HepG2 (cell line): ENCODE data around the gene OPA3. TPM values are rescaled to one million over a fixed set of nuclear protein-coding genes. Genes with fewer than 3 reads are reported as not detected.

ENCODE experiments used
- ATF1 ChIP-seq: IDR thresholded peaks from 2 replicates; pipeline ENCODE4 v1.6.1; 2016; ENCODE audit warnings: mild to moderate bottlenecking, control low read depth
- ISL2 ChIP-seq: sonication (generic); formaldehyde crosslinking; IDR thresholded peaks from 2 replicates; pipeline ENCODE4 v1.5.0; 2020; ENCODE audit warnings: missing genetic modification reagents
- KDM3A ChIP-seq: IDR thresholded peaks from 2 replicates; pipeline ENCODE4 v1.6.1; 2018; ENCODE audit warnings: low read depth, missing compliant biosample characterization
- KDM5B ChIP-seq: sonication (generic); formaldehyde crosslinking; IDR thresholded peaks from 2 replicates; pipeline ENCODE4 v1.4.0; 2020; ENCODE audit warnings: missing genetic modification reagents, mild to moderate bottlenecking, borderline replicate concordance
- MEIS2 ChIP-seq: sonication (generic); formaldehyde crosslinking; IDR thresholded peaks from 2 replicates; pipeline ENCODE4 v1.9.0; 2021; ENCODE audit warnings: mild to moderate bottlenecking, missing genetic modification reagents
- NCOA2 ChIP-seq: sonication (generic); formaldehyde crosslinking; IDR thresholded peaks from 2 replicates; pipeline ENCODE4 v1.8.0; 2022; ENCODE audit warnings: inconsistent platforms
- NCOR1 ChIP-seq: fragments of 200-600 bp; sonication (generic); IDR thresholded peaks from 2 replicates; pipeline ENCODE4 v1.7.0; 2017; ENCODE audit warnings: antibody characterized with exemption, low read length, borderline replicate concordance
- SATB2 ChIP-seq: sonication (generic); formaldehyde crosslinking; IDR thresholded peaks from 2 replicates; pipeline ENCODE4 v1.5.0; 2020; ENCODE audit warnings: missing genetic modification reagents
- SMARCE1 ChIP-seq: fragments of 450-650 bp; IDR thresholded peaks from 2 replicates; pipeline ENCODE4 v1.6.1; 2017; ENCODE audit warnings: borderline replicate concordance
- SP1 ChIP-seq, 2 experiments: fragments of 450-650 bp in 1 of 2; sonication (generic) in 1 of 2; formaldehyde crosslinking in 1 of 2; IDR thresholded peaks; 2 replicates each; pipeline versions ENCODE4 v1.4.0 to v1.6.1; 2016 to 2020; ENCODE audit warnings: missing genetic modification reagents in 1 of 2
- SSRP1 ChIP-seq: IDR thresholded peaks from 2 replicates; pipeline ENCODE4 v1.6.1; 2016; ENCODE audit warnings: control low read depth
- TCF7L2 ChIP-seq: IDR thresholded peaks from 2 replicates; pipeline ENCODE4 v1.6.1; 2011; ENCODE audit warnings: mild to moderate bottlenecking, low read depth, low read length, moderate library complexity
- YEATS4 ChIP-seq: sonication (generic); formaldehyde crosslinking; IDR thresholded peaks from 2 replicates; pipeline ENCODE4 v1.4.0; 2020; ENCODE audit warnings: missing genetic modification reagents, borderline replicate concordance
- ZNF20 ChIP-seq: sonication (generic); formaldehyde crosslinking; IDR thresholded peaks from 2 replicates; pipeline ENCODE4 v1.4.0; 2020; ENCODE audit warnings: mild to moderate bottlenecking, moderate library complexity, missing genetic modification reagents
- ZNF235 ChIP-seq: sonication (generic); formaldehyde crosslinking; IDR thresholded peaks from 2 replicates; pipeline ENCODE4 v1.8.1; 2023; ENCODE audit warnings: mild to moderate bottlenecking, missing genetic modification reagents, borderline replicate concordance
- ZNF367 ChIP-seq: sonication (generic); formaldehyde crosslinking; IDR thresholded peaks from 2 replicates; pipeline ENCODE4 v1.4.0; 2020; ENCODE audit warnings: missing genetic modification reagents, borderline replicate concordance
- ZNF549 ChIP-seq: sonication (generic); formaldehyde crosslinking; IDR thresholded peaks from 2 replicates; pipeline ENCODE4 v1.5.0; 2020; ENCODE audit warnings: missing genetic modification reagents
- ZNF552 ChIP-seq: sonication (generic); formaldehyde crosslinking; IDR thresholded peaks from 2 replicates; pipeline ENCODE4 v1.9.0; 2022; ENCODE audit warnings: missing genetic modification reagents, mild to moderate bottlenecking, borderline replicate concordance
- ZNF572 ChIP-seq: sonication (generic); formaldehyde crosslinking; IDR thresholded peaks from 2 replicates; pipeline ENCODE4 v1.5.1; 2020; ENCODE audit warnings: mild to moderate bottlenecking, missing genetic modification reagents
- ZNF772 ChIP-seq: sonication (generic); formaldehyde crosslinking; IDR thresholded peaks from 2 replicates; pipeline ENCODE4 v1.5.0; 2020; ENCODE audit warnings: mild to moderate bottlenecking, missing genetic modification reagents
- ZSCAN21 ChIP-seq: sonication (generic); formaldehyde crosslinking; IDR thresholded peaks from 2 replicates; pipeline ENCODE4 v1.8.0; 2022; ENCODE audit warnings: mild to moderate bottlenecking, missing genetic modification reagents, moderate library complexity, borderline replicate concordance
- polyA plus RNA-seq, 8 experiments: library from polyadenylated mRNA; depleted of rRNA in 3 of 8; stranded (reverse) in 7 of 8; unstranded in 1 of 8; fragments of >200 nt; fragmentation: Illumina TruSeq in 4 of 8; extraction: Trizol in 4 of 8; gene quantifications; 2 replicates each; pipeline versions ENCODE4 v1.2.1 to v1.2.3, GENCODE V29; 2011 to 2016; ENCODE audit warnings: low read depth in 4 of 8, missing spikeins in 1 of 8, mixed read lengths in 1 of 8; ENCODE audit not compliant: insufficient read depth in 1 of 8
- total RNA-seq, 5 experiments: library from RNA; depleted of rRNA; stranded (reverse); fragments of >200 nt; fragmentation: Illumina TruSeq; extraction: Trizol; gene quantifications; 2 replicates each; pipeline ENCODE4 v1.2.3, GENCODE V29; 2016; ENCODE audit warnings: low read depth in 1 of 5
- TF ChIP-seq, protein P1 (sequence below): IDR thresholded peaks from 2 replicates; pipeline ENCODE4 v1.6.1; 2016
- TF ChIP-seq, protein P2 (sequence below): sonication (generic); formaldehyde crosslinking; conservative IDR thresholded peaks from 2 replicates; pipeline ENCODE4 v1.5.0; 2020; ENCODE audit warnings: missing genetic modification reagents
- TF ChIP-seq, protein P3 (sequence below): sonication (generic); formaldehyde crosslinking; conservative IDR thresholded peaks from 2 replicates; pipeline ENCODE4 v1.4.0; 2020; ENCODE audit warnings: missing genetic modification reagents
- TF ChIP-seq, protein P4 (sequence below): sonication (generic); formaldehyde crosslinking; IDR thresholded peaks from 2 replicates; pipeline ENCODE4 v1.4.0; 2020; ENCODE audit warnings: missing genetic modification reagents

Gene OPA3
- total and polyA plus RNA-seq, 2 of the 13 experiments (the other 11 are each of a cell fraction or from before 2014, with no cell fraction given) = 8.3 to 17.7 TPM

DNA sequence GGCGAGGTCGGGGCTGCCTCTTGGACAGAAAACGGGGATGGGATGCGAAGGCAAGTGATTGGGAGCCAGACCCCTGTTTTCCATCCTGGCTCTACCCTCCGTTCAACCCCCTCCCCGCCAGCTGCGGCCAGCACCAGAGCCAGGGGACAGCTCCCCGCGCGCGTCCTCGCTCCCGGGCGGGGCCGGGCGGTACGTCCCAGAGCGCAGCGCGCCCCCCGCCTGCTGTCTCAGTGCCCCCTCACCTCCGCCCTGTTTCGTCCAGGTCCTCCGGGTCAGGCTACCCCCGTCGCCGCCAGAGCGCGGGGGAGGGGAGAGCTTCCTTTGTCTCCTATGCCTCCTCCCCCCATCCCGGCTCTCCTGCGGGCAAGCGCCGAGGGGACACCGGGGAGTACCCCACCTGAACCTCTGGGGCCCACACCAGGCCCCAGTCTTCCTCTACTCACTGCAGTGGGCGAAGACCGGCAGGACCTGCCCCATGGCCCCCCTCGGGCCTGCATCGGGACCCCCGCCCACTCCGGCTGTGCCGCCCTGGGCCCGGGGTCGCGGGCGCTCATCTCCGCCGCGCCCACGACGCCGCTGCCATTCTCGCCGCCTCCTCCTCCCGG is 88.2 kb downstream of the OPA3 start (continued):
- no peak for TF ChIP-seq SP1 (IDR thresholded peaks at IDR 0.05)
- TF ChIP-seq SP1 (CRISPR knock-in tag; IDR thresholded peaks at IDR 0.05) = peak; percentile 47; the same call in 1 of the 2 replicates
- TF ChIP-seq KDM3A (CRISPR knock-in tag) = peak; percentile 85; the same call in 1 of the 2 replicates
- no peak for TF ChIP-seq TCF7L2
- TF ChIP-seq ZNF549 (CRISPR knock-in tag) = no peak
- TF ChIP-seq ATF1 (CRISPR knock-in tag) = no peak
- TF ChIP-seq MEIS2 (CRISPR knock-in tag) = peak; percentile 94
- TF ChIP-seq SMARCE1 = no peak
- TF ChIP-seq ZNF235 (CRISPR knock-in tag) = peak; percentile 93; the same call in 1 of the 2 replicates
- no peak for TF ChIP-seq SSRP1 (CRISPR knock-in tag)
- TF ChIP-seq, protein P1, sequence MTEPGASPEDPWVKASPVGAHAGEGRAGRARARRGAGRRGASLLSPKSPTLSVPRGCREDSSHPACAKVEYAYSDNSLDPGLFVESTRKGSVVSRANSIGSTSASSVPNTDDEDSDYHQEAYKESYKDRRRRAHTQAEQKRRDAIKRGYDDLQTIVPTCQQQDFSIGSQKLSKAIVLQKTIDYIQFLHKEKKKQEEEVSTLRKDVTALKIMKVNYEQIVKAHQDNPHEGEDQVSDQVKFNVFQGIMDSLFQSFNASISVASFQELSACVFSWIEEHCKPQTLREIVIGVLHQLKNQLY = no peak; the same call in 1 of the 2 replicates
- TF ChIP-seq NCOA2 (CRISPR knock-in tag) = no peak
- peak; percentile 47; the same call in 1 of the 2 replicates for TF ChIP-seq ISL2 (CRISPR knock-in tag)
- TF ChIP-seq YEATS4 (CRISPR knock-in tag) = peak; percentile 49; the same call in 1 of the 2 replicates
- peak; percentile 73; the same call in 1 of the 2 replicates for TF ChIP-seq ZNF772
- TF ChIP-seq KDM5B (CRISPR knock-in tag) = peak; percentile 84
- TF ChIP-seq ZNF20 (CRISPR knock-in tag) = no peak
- TF ChIP-seq ZNF552 (CRISPR knock-in tag) = no peak
- TF ChIP-seq ZNF367 = peak; percentile 74; the same call in 1 of the 2 replicates
- TF ChIP-seq SATB2 (CRISPR knock-in tag) = 0 out of 2 replicates have a peak, but pooled peaks have one; percentile 67
- peak; percentile 93 for TF ChIP-seq ZSCAN21 (CRISPR knock-in tag)
- TF ChIP-seq, protein P2, sequence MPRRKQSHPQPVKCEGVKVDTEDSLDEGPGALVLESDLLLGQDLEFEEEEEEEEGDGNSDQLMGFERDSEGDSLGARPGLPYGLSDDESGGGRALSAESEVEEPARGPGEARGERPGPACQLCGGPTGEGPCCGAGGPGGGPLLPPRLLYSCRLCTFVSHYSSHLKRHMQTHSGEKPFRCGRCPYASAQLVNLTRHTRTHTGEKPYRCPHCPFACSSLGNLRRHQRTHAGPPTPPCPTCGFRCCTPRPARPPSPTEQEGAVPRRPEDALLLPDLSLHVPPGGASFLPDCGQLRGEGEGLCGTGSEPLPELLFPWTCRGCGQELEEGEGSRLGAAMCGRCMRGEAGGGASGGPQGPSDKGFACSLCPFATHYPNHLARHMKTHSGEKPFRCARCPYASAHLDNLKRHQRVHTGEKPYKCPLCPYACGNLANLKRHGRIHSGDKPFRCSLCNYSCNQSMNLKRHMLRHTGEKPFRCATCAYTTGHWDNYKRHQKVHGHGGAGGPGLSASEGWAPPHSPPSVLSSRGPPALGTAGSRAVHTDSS = no peak
- no peak for TF ChIP-seq ZNF572 (CRISPR knock-in tag)
- TF ChIP-seq, protein P3, sequence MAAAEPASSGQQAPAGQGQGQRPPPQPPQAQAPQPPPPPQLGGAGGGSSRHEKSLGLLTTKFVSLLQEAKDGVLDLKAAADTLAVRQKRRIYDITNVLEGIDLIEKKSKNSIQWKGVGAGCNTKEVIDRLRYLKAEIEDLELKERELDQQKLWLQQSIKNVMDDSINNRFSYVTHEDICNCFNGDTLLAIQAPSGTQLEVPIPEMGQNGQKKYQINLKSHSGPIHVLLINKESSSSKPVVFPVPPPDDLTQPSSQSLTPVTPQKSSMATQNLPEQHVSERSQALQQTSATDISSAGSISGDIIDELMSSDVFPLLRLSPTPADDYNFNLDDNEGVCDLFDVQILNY (CRISPR knock-in tag) = 0 out of 2 replicates have a peak, but pooled peaks have one; percentile 38
- TF ChIP-seq, protein P4, sequence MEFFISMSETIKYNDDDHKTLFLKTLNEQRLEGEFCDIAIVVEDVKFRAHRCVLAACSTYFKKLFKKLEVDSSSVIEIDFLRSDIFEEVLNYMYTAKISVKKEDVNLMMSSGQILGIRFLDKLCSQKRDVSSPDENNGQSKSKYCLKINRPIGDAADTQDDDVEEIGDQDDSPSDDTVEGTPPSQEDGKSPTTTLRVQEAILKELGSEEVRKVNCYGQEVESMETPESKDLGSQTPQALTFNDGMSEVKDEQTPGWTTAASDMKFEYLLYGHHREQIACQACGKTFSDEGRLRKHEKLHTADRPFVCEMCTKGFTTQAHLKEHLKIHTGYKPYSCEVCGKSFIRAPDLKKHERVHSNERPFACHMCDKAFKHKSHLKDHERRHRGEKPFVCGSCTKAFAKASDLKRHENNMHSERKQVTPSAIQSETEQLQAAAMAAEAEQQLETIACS (CRISPR knock-in tag) = peak; percentile 93
- TF ChIP-seq NCOR1 = no peak
